Stimulated activated CD4-positive, alpha-beta T cell treated with anti-CD3 and anti-CD28 coated beads, Interleukin-15, amount 100 ng/mL, for 24 hours (primary cell): ENCODE data around the gene KCTD1.
"Not testable (repeated sequence)": the region's sequence is repeated elsewhere in the genome, so short reads cannot be mapped to it uniquely, and the experiment has no call there.

ENCODE experiments used
- DNase-seq: peaks from one replicate; pipeline ENCODE4 v3.0.0-alpha.2; 2020

KCTD1 gene

GRCh38 chr18:26455639-26456038, 92.7 kb downstream of the KCTD1 start:
- DNase-seq: no peak

GRCh38 chr18:26454616-26455015, 93.7 kb downstream of the KCTD1 start:
- DNase-seq: no peak

- no peak for DNase-seq
Observed at GRCh38 chr18:26454192-26454591, 94.2 kb downstream of the KCTD1 start.

GRCh38 chr18:26453386-26453901, 94.9 kb downstream of the KCTD1 start:
- DNase-seq: no peak

- DNase-seq: no peak
Observed at GRCh38 chr18:26450989-26451682, 97.2 kb downstream of the KCTD1 start.

- no peak for DNase-seq
Observed at GRCh38 chr18:26448714-26449159, 99.6 kb downstream of the KCTD1 start.

GRCh38 chr18:26443853-26444252, 104.5 kb downstream of the KCTD1 start:
- no peak for DNase-seq

GRCh38 chr18:26442126-26442525, 106.2 kb downstream of the KCTD1 start:
- no peak for DNase-seq

- no peak for DNase-seq
Observed at GRCh38 chr18:26440644-26441043, 107.7 kb downstream of the KCTD1 start.

GRCh38 chr18:26439537-26439936, 108.8 kb downstream of the KCTD1 start:
- DNase-seq: no peak

- no peak for DNase-seq
Observed at GRCh38 chr18:26438980-26439379, 109.4 kb downstream of the KCTD1 start.

- not testable (repeated sequence) for DNase-seq
Observed at GRCh38 chr18:26437634-26438033, 110.7 kb downstream of the KCTD1 start.

GRCh38 chr18:26436176-26437051, 111.9 kb downstream of the KCTD1 start:
- no peak for DNase-seq

- DNase-seq: no peak
Observed at GRCh38 chr18:26435415-26436095, 112.8 kb downstream of the KCTD1 start.

- no peak for DNase-seq
Observed at GRCh38 chr18:26434887-26435286, 113.5 kb downstream of the KCTD1 start.

GRCh38 chr18:26432651-26433424, 115.5 kb downstream of the KCTD1 start:
- no peak for DNase-seq

GRCh38 chr18:26429535-26430226, 118.7 kb downstream of the KCTD1 start:
- no peak for DNase-seq

GRCh38 chr18:26425148-26425531, 123.2 kb downstream of the KCTD1 start:
- no peak for DNase-seq

- no peak for DNase-seq
Observed at GRCh38 chr18:26424428-26425147, 123.8 kb downstream of the KCTD1 start.

GRCh38 chr18:26422472-26423162, 125.7 kb downstream of the KCTD1 start:
- no peak for DNase-seq

- no peak for DNase-seq
Observed at GRCh38 chr18:26421931-26422330, 126.4 kb downstream of the KCTD1 start.
